ENCODE data around the gene LHX2.

The LHX2 gene

DNA sequence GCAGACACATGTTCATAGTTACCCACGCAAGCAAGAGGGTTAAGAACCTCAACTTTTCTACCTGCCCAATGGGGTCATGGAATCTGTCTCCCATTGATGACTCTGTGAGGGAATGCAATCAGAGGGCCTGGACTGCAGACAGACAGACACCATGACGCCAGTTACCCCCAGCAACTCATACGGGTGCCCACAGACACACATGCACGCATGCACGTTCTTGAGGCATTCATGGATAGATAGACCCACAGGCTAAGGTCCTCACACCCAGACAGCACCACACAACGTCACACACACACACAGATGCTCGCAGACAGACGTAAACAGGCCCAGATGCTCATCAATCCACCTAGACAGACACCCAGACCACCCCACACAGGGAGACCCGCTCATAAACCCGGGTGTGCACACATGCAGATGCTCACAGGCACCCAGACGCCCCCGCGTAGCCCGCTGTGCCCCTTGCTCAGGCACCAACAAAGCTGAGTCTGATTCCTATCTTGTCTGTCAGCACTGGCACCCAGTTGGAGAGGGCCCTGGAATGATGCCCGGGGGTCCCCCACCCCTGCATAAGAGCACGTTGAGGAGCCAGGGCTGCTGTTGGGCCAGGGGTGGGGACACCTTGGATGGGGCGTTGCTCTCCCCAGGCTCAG, 23.6 kb downstream of the LHX2 start:
- DNase-seq, result no peak

DNA sequence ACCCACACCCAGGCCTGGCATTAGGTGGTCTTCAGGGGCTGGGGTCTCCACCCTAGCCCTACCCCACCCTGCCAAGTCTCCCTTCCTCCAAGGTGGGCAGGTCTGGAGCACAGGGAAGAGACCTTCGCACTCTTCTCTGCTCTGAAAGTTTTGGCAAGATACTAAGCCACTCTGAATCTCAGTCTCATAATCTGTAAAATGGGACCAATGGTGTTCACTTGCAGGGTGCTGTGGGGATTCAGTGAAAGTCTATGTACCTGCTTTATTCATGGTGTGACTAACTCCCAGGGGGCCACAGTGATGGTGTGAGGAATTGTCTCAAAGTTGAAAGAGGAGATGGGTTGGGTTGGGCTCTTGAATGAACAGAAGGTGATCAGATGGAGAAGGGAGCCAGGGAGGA, 25.0 kb downstream of the LHX2 start:
- no peak for DNase-seq

DNA sequence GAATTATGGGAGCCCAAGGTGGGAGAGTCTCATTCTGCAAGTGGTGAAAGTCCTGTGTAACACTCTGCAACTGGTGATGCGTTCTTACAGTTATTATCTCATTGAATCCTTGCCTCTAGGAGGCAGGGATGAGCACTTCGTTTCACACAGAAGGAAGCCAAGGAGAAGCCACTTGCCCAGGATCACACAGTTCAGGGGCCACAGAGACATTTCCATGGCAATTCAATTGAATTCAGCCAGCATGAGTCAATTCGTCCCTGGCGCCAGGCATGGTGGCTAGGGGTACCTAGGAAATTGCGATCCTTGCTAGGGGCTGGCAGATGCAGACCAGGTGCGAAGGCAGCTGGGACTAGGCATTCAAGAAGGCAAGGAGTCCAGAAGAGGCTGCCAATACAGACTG, 26.2 kb downstream of the LHX2 start:
- DNase-seq, result no peak

DNA sequence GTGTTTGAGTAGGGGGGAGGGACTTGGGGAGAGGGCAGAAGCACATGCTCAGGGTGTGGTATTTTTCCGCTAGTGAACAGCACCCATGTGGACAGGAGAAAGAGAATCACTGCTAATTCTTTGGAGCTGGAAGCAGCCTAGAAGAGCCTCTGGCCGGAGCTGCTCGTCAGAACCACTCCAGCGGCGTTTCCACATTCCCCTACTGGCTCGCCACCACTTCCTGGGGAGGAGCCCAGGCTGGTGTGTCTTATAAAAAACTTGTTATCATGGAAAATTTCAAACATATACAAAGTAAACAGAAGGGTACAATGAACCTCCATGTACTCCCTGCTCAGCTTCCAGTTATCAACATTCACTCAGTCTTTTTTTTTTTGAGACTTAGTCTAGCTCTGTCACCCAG, 26.7 kb downstream of the LHX2 start:
- DNase-seq, result no peak

DNA sequence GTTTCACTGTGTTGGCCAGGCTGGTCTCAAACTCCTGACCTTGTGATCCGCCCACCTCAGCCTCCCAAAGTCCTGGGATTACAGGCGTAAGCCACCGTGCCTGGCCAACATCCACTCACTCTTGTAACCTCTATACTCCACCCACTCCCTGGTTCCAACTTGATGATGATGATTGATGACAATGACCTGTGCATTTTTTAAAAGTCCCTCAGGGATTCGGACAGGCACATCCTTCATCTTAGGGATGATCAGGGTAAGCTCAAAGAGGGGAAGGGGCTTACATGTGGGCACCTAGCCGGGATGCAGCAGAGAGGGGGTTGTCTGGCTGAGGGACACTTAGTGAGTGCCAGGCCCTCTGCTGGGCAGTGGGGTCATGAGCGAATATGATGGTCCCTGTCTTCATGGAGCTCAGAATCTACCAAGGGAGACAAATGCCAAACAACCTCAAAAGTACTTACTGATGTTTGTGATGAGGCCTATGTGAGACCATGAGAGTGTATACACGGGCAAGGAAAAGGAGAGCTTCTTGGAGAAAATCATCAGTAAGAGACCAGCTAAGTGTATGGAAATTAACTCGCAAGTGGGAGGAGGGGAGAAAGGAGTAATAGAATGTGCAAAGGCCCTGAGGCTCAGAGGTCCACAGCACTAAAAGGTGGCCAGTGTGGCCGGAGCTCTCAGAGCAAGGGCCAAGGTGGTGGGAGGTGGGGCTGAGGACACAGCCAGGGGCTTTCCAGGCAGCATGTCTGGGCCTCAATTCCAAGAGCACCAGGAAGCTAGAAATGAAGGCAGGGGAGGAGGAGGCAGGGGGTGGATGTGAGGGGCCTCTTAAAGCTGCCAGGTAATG, 27.4 kb downstream of the LHX2 start:
- no peak for DNase-seq

DNA sequence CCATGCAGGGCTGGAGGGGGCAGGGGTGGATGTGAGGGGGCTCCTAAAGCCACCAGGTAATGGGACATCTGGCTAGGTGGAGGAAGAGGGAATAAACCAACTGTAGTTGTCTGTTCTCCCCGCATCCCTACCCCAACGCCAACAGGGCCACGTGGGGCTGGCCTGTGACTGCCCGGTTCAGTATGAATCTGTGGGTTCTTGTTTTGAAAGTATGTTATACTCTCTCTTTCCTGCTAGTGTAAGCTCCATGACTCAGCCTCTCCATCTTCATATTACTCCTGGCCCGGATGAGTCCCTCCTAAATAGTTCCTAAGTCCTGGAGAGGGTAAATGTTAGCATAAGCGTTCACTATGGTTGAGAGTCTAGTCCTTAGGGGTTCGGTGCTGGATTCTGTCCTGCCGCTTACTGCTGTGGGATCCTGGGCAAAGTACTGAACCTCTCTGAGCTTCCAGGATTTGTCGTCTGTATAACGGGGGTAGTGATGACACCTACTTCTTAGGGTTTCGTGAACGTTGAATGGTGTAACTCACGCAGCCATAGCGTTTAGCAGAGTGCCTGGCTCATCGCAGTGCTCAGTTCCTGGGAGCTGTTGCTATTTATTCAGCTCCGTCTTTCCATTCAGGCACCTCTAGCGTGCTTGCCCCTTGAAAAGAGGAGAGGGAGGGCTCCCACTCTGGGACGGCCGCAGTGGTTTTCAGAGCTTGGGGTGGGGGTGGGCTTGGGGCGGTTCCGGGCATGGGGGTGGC, 28.8 kb downstream of the LHX2 start:
- no peak for DNase-seq

DNA sequence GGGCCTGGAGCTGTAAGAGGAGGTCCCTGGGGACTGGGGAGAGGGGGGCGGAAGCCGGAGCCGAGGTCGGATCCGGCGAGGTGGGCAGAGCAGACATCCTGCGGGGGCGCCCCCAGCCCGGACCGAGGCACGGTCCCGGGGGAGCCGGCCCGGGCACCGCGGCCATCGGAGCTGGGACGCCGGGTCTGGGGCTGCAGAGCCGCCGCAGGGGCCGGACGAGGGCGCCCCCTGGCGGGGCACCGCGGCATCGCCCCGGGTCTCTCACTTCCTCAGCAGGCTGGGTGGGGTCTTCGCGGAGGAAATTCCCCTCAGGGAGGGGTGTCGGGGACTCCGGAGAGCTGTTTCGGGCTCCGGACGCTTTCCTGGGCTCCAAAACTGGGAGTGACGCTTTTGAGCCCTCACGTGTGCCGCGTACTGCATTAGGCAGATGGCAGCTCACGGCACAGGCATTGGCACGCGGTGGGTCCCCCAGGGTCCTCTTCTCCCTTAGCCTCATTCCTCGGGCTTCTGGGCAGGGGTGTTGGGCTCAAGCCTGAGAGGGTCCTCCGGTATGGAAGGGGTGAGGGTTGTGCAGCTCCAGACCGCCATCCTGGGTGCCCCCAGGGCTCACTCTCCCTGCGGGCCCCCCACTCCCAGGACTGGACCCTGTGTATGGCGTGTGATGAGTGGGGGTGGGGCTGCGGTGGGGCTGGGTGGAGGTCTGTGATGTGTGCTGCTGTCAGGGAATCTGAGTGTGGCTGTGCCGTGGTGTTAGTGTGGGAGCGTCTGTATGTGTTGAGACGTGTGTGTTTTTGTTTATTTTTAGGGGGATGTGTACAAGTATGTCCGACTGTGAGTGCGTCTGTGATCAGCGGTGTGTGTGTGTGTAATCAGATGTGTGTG, 29.6 kb downstream of the LHX2 start:
- DNase-seq, result peak; percentile 43

DNA sequence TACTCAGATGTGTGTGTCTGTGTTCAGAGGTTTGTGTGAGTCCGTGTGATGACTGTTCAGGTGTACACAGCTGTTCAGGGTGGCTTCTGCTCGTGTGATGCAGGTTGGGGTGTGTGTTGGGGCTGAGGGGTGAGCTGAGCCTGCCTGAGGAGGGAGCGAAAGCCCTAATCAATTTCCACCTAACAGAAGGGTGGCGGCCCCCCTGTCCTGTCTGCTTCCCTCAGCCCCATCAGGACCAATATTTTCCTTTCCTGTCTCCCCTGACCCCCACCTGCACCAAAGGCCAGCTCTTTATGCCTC, 30.2 kb downstream of the LHX2 start:
- no peak for DNase-seq

DNA sequence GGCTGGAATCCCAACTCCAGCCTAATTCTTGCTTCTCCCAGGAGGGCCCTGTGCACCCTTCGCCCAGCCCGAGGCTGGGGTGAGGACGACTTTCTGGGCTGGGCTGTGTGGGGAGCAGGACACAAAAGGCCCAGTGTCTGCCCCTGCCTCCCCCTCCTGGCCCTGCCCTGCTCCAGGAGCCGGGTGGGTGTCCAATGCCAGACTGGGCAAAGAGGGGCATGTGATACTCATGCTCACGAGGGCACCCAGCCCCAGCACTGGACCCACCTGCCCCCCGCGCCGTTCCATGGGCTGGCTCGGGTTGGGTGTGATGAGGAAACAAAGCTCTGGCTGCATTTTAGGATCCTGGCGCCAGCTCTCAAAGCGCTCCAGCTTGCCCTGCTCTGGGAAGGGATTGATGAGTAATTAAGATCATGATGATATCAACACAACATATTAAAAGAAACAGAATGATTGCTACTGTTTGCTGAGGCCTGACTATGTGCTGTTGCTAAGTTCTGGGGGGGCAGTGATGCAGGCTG, 30.7 kb downstream of the LHX2 start:
- no peak for DNase-seq

DNA sequence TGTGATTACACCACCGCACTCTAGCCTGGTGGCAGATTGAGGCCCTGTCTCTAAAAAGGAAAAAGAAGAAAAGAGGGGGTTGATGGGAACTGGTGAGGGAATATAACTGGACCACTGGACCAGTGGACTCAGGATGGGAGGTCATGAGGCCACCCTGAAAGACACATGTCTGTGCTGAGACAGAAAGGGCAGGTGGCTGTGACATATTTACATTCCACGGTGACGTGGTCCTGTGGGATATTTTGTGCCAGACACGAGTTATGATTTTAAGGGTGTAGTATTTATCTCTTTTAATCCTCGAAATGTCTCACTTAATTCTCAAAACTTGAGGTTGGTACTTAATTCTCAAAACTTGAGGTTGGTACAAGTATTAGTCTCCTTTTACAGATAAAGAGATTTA, 32.9 kb downstream of the LHX2 start:
- no peak for DNase-seq

DNA sequence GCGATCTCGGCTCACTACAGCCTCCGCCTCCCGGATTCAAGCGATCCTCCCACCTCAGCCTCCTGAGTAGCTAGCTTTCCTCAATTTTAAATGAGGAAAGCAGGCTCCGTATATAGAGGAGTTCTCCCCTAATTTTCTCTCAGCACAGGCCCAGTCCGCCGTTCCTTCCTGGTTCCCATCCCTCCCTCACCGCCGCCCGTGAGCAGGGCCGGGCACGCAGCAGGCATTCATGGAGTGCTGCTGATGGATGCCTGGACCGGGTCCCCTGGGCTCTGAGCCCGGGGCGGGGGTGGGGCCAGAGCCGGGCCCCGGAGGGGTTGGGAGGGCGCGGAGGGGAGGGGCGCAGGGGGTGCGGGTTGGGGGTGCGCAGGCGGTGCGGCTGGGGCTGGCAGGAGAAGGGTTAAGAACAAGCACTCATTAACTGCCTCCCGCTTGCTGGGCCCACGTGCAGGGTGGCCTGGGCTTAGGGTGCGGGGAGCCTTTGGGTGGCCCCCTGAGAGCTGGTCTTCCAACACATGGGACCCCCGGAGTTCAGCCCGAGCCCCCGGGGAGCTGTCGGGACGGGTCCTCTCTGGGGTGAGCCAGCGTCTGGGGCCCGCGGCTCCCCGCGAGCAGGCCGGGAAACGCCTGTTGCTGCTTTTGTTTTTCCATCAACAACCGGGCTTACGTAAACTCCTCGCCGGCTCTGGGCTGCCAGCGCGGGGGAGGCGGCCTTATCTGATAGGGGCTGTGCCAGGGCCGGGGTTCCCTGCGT, 33.7 kb downstream of the LHX2 start:
- no peak for DNase-seq

DNA sequence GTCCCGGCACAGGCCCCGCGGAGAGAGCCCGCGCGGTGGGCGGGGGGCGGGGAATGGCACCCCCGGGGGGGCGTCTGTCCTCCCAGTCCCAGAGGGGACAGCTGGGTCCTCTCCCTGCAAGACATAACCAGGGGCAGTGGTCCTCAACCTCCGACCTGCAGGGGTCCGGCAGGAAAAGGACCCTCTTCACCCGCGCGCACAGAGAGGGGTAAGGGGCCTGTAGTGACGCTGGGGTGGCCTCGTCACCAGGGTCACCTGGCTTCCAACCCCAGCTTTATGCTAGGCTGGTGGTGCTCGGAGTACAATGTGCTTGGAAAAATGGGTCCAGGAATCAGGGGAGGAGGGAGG, 34.2 kb downstream of the LHX2 start:
- no peak for DNase-seq

DNA sequence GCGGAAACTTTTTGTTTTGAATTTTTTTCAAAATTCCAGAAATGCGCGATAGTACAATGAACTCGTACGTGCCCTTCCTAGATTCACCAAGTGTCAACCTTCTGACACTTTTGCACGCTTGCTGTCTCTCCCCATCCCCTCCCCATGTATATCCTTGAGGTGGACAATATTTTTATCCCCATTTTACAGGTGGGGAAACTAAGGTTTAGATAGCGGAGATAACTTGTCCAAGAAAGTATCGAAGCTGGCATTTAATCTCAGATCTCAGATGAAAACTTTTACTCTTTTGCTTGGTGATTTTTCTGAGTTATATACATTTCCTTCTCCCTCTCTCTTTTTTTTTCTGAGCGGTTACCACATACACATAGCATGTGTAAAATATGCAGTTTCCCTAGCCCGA, 34.6 kb downstream of the LHX2 start:
- no peak for DNase-seq

DNA sequence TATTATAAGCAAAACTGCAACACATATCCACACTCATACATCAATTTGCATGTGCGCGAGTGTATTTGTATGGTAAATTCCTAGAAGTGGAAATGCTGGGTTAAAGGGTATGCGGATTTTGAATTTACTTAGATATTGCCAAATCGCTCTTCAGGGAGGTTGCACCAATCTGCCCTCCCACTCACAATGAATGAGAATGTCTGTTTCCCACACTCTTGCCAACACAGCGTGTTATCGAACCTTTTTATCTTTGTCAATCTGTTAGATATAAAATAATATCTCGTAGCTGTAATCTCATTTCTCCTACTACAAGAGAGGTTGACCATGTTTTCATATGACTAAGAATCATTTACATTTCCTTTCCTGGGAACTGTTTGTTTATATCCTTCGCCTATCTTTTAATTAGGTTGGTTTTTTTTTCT, 35.7 kb downstream of the LHX2 start:
- no peak for DNase-seq

DNA sequence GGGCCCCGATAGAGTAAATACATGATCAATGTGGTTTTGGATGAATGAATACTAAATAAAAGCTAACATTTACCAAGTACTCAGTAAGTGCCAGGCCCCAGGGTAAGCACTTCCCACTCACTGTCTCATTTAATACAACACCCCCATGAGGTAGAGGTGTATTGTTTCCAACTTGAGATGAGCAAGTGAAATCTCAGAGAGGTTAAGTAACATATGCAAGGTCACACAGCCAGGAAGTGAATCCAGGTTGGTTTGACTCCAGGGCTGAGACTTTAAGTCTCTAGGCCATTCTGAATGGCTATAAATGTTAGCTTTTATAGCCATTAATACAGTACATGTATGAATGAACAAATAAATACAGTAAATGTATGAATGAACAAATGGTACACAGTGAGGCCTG, 39.4 kb downstream of the LHX2 start:
- DNase-seq, result no peak

DNA sequence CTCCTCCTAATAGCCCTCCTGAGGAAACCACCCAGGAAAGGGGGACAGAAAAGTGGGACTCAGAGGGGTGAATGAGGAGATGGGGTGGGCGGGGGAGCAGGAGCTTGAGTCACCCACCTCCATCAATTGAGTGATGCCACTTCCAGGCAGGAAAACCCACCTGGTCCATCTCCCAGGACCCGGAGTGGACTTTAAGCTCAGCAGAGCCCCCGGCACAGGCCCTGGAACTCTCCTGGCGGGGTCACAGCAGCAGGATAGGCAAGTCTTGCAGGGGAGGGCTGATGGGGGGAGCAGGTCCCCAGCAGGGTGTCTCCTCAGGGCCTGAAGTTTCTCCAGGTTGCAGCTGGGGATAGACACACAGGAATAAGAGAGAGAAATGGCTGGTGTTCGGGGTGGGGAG, 40.8 kb downstream of the LHX2 start:
- no peak for DNase-seq

DNA sequence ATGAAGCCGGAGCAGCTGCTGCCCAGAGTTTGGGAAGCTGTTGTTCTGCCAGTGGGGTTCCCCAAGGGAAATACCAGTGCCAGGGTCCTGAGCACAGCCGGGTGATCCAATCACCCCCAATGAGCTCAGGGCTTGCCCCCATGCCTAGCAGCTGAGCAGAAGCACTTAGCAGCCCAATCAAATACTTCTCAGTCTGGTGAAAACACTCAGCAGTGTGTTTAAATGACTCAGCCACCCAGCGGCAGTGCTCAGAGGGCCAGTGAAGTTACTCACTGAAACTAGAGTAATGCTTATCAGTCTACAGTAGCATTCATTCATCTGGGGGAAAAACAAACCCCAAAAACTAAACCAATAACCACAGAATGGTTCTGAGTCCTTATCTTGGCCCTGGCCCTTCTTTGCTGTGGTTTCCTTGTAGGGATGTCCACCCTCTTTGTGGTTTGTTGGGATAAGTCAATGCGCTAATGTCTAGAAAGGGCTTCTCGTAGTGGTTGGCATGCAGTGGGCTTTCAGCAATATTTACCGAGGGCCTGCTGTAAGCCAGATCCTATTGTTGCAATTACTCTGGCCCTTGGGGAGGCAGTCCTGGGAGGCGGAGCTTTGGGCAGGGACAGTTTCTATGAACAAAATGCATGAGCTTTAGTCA, 43.1 kb downstream of the LHX2 start:
- DNase-seq, result no peak

DNA sequence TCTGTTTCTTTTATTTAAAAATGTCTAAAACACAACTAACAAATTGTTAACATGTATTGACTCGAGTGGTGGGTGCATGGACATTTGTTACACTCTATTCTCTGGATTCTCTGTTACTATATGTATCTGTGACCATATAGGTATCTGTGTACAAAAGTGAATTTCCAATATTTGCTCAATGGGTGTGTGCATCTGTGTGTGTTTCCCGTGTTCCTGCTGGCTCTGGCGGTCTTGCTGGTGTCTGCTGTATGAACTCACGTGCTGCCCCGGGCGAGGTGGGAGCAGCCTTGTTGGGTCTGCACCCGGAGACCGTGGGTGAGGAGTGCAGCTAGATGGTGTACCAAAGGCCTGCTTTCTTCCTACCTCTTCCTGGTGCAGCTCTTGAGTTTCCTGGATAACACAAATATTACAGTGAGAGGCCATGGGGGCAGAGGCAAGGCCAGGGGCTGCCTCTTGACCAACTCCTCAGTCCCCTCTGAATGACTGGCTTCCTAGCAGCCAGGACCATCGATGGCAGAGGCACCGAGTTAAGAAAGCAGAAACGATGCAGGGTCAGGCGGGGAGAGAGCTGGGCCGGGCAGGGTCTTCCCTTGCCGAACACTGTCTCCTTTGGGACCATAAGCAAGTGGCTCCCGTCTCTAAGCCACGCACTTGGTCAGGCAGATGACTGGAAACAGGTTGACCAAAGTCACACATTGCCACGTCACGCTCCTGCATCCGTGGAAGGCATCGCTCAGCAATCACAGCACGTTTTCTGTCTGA, 49.5 kb downstream of the LHX2 start:
- no peak for DNase-seq

DNA sequence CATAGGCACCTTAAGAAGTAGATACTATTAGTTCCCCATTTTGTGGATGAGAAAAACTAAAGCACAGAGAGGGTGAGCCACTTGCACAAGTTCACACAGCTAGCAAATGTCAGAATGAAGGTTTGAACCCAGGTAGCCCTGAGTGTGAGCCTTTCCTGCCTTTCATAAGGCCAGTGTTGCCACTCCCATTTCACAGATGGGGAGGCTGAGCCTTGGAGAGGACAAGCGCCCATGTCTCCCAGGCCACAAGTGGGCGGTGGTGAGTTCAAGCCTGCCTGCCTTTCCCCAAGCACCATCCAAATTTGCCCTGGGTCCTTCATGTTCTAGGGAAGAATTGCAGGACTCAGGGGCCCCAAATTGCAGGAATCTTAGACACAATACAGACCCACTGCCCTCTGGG, 50.6 kb downstream of the LHX2 start:
- DNase-seq, result no peak

DNA sequence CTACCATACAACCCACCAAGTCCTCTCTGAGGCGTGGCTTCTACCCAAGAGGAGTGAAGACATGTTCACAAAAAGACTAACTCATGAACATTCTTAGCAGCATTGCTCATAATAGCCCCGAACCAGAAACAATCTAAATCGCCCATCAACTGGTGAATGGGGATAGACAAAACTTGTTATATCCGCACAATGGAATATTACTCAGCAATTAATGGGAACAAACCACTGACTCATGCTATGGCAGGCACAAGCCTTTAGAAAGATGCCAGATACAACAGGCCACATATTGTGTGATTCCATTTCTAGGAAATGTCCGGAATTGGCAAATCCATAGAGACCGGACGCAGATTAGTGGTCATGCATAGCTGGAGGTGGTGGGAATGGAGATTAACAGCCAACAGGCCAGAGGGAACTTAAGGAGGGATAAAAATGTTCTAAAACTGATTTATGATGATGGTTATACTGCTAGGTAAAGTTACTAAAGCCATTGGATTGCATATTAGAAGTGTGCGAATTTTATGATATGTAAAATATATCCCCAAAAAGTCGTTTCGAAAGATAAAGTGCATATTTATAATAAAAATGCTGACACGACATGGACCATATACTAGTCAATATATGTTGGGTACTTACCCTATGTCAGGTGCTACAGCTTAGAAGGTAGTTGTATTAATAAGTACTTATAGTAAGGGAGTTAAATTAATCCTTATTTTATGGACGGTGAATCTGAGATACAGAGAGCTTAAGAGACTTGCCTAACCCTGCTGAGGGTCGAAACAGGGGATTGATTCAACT, 55.4 kb downstream of the LHX2 start:
- no peak for DNase-seq
